Calu3 (cell line): ENCODE measurements around the gene SH3RF3. TPM values are rescaled to one million over a fixed set of nuclear protein-coding genes. Genes with fewer than 3 reads are reported as not detected.

Source experiments
- BruUV-seq: library from RNA; stranded (reverse); fragments of 400-500 nt; replicated peaks from 2 replicates; lab custom pipeline; 2021; lab: Mats Ljungman, UMichigan
- CTCF ChIA-PET: fragments of 300-600 bp; sonication (Branson Sonifier 250); formaldehyde crosslinking; loops from one replicate; lab custom pipeline; 2022; ENCODE audit warnings: antibody characterized with exemption; lab: Charles Lee
- DNase-seq: peaks from one replicate; pipeline ENCODE4 v3.0.0; 2022
- H3K27ac Mint-ChIP-seq: one replicate; pipeline ENCODE4 v1.8.0; 2022; ENCODE audit warnings: mixed read lengths; ENCODE audit not compliant: unreplicated experiment
- H3K27me3 Mint-ChIP-seq: one replicate; pipeline ENCODE4 v1.8.0; 2022; ENCODE audit warnings: mixed read lengths; ENCODE audit not compliant: unreplicated experiment
- H3K36me3 Mint-ChIP-seq: one replicate; pipeline ENCODE4 v1.8.0; 2022; ENCODE audit warnings: mild to moderate bottlenecking, moderate library complexity, mixed read lengths; ENCODE audit not compliant: insufficient read depth, unreplicated experiment
- H3K4me1 Mint-ChIP-seq: one replicate; pipeline ENCODE4 v1.8.0; 2022; ENCODE audit warnings: mild to moderate bottlenecking, low read depth, mixed read lengths; ENCODE audit not compliant: unreplicated experiment
- H3K4me3 Mint-ChIP-seq: one replicate; pipeline ENCODE4 v1.8.0; 2022; ENCODE audit warnings: mild to moderate bottlenecking, low read depth, moderate library complexity, mixed read lengths; ENCODE audit not compliant: unreplicated experiment
- H3K9me3 Mint-ChIP-seq: one replicate; pipeline ENCODE4 v1.8.0; 2022; ENCODE audit warnings: low read depth, mixed read lengths; ENCODE audit not compliant: unreplicated experiment
- CTCF ChIP-seq: fragments of 200-600 bp; IDR thresholded peaks from one replicate; pipeline ENCODE4 v1.8.0; 2022; ENCODE audit warnings: antibody characterized with exemption; ENCODE audit not compliant: unreplicated experiment
- intact Hi-C: fragments of 100-400 bp; cut with micrococcal nuclease; formaldehyde crosslinking; loops from one replicate; pipeline ENCODE4 v1.10.0; 2022; ENCODE audit not compliant: unreplicated experiment
- total RNA-seq: library from RNA; stranded (reverse); gene quantifications from 2 replicates; pipeline ENCODE4 v1.2.3, GENCODE V29; 2022

SH3RF3 gene
- total RNA-seq, 1 experiment from 2014 or later, result 0.17 TPM

GRCh38 chr2:109189751-109190150, 60.7 kb downstream of the SH3RF3 start:
- BruUV-seq, result no TSS peak
- no peaks in the 10 kb centered on the region for H3K4me1 Mint-ChIP-seq
- H3K4me3 Mint-ChIP-seq, result no peak overlapping the region
- no peak for DNase-seq
- no peak overlapping the region for H3K27ac Mint-ChIP-seq
- H3K9me3 Mint-ChIP-seq, result no peaks in the 10 kb centered on the region
- peaks cover 95% of the 10 kb centered on the region for H3K27me3 Mint-ChIP-seq
- CTCF ChIA-PET, result no interaction called here
- no peaks in the 10 kb centered on the region for H3K36me3 Mint-ChIP-seq
- intact Hi-C loops, result no loop called here
- TF ChIP-seq CTCF, result no peak

DNA sequence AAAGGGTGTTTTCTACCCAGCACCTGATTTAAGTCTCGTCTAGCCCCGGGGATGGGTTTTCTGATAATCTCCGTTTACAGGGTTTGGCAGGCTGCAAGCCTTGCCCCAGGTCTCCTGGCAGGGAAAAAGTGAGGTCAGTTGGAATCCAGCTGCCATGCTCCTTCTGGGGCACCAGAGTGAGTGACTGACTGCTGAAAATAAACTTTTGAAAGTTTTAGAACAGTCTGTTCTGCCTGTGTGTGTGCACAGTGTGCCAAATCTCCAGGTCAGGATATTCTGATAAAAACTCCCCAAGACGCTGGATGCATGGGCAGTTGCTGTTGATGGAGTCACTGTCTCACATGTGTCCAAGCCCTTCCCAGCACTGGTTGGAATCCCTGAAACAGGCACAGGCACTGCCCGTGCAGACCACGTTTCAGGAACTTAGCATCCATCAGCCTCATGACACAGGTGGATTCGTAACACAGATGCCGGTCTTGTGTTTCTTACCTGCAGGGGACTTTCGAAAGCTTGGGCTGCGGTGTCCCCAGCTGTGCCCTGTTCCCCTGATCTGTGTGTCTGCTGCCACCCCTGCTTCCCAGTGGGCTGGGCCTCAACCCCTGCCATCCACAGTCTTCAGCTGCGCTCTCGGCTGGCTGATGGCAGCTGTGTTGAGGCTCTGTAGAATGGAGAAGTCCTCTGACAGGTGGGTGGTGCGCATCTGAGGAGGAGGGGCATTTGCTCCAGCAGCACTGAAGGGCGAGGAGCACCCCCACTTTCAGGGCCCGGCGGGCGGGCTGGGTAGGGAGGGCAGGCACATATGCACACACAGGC, 65.0 kb downstream of the SH3RF3 start:
- H3K27ac Mint-ChIP-seq, result no peak overlapping the region
- TF ChIP-seq CTCF, result no peak
- intact Hi-C loops, result no loop called here
- no peaks in the 10 kb centered on the region for H3K9me3 Mint-ChIP-seq
- no peaks in the 10 kb centered on the region for H3K4me1 Mint-ChIP-seq
- DNase-seq, result no peak
- peaks cover 68% of the 10 kb centered on the region for H3K27me3 Mint-ChIP-seq
- no peak overlapping the region for H3K4me3 Mint-ChIP-seq
- no TSS peak for BruUV-seq
- CTCF ChIA-PET, result no interaction called here
- no peaks in the 10 kb centered on the region for H3K36me3 Mint-ChIP-seq

- CTCF ChIA-PET, result no interaction called here
- DNase-seq, result no peak
- H3K9me3 Mint-ChIP-seq, result no peaks in the 10 kb centered on the region
- no peak overlapping the region for H3K27ac Mint-ChIP-seq
- H3K4me3 Mint-ChIP-seq, result no peak overlapping the region
- BruUV-seq, result no TSS peak
- H3K36me3 Mint-ChIP-seq, result no peaks in the 10 kb centered on the region
- H3K4me1 Mint-ChIP-seq, result no peaks in the 10 kb centered on the region
- H3K27me3 Mint-ChIP-seq, result peaks cover 62% of the 10 kb centered on the region
- TF ChIP-seq CTCF, result no peak
- intact Hi-C loops, result no loop called here
Measured at GRCh38 chr2:109194620-109194937, 65.6 kb downstream of the SH3RF3 start.

- intact Hi-C loops, result no loop called here
- H3K36me3 Mint-ChIP-seq, result no peaks in the 10 kb centered on the region
- no peak for TF ChIP-seq CTCF
- DNase-seq, result no peak
- H3K4me3 Mint-ChIP-seq, result no peak overlapping the region
- CTCF ChIA-PET, result no interaction called here
- H3K27me3 Mint-ChIP-seq, result peaks cover 60% of the 10 kb centered on the region
- H3K9me3 Mint-ChIP-seq, result no peaks in the 10 kb centered on the region
- H3K27ac Mint-ChIP-seq, result no peak overlapping the region
- no TSS peak for BruUV-seq
- no peaks in the 10 kb centered on the region for H3K4me1 Mint-ChIP-seq
Measured at GRCh38 chr2:109195193-109196045, 66.4 kb downstream of the SH3RF3 start.
